Pulmonary artery endothelial cell (primary cell): ENCODE data around the gene IGFBPL1. TPM values are rescaled to one million over a fixed set of nuclear protein-coding genes. Genes with fewer than 3 reads are reported as not detected.

Experiments used
- DNase-seq: peaks from one replicate; pipeline ENCODE4 v3.0.0-alpha.2; 2011; ENCODE audit warnings: low read depth, low spot score
- total RNA-seq: library from RNA; depleted of rRNA; stranded (reverse); fragments of >200 nt; gene quantifications from 2 replicates; pipeline ENCODE4 v1.2.3, GENCODE V29; 2014

Gene IGFBPL1
- total RNA-seq, 1 donor from 2014 or later = 0.33 TPM

GRCh38 chr9:38432922-38433510, 8.8 kb upstream of the IGFBPL1 start:
- DNase-seq = no peak

GRCh38 chr9:38431116-38431515, 6.9 kb upstream of the IGFBPL1 start:
- DNase-seq = no peak

DNA sequence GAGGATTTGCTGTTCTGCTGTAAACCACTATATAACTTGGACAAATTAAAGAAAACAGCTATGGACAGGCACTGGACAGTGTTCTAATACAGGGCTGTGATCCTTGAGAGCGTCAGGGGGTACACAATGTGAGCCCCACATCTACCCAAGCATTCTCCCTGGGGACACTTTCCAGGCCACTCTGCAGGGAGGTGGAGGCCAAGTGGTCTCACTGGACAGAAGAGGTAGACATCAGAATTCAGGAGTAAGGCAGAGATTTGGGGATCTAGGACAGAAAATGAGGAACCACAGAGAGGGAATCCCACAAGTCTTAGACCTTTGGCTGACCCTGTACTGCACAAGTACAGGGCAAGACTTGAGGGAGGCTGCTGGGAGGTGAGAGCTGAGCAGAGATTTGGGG, 3.8 kb upstream of the IGFBPL1 start:
- no peak for DNase-seq

- DNase-seq = no peak
Measured at GRCh38 chr9:38424918-38425317, 664 bp upstream of the IGFBPL1 start.

- no peak for DNase-seq
Measured at GRCh38 chr9:38423273-38423972, 831 bp downstream of the IGFBPL1 start.

GRCh38 chr9:38422555-38423260, 1.5 kb downstream of the IGFBPL1 start:
- no peak for DNase-seq

DNA sequence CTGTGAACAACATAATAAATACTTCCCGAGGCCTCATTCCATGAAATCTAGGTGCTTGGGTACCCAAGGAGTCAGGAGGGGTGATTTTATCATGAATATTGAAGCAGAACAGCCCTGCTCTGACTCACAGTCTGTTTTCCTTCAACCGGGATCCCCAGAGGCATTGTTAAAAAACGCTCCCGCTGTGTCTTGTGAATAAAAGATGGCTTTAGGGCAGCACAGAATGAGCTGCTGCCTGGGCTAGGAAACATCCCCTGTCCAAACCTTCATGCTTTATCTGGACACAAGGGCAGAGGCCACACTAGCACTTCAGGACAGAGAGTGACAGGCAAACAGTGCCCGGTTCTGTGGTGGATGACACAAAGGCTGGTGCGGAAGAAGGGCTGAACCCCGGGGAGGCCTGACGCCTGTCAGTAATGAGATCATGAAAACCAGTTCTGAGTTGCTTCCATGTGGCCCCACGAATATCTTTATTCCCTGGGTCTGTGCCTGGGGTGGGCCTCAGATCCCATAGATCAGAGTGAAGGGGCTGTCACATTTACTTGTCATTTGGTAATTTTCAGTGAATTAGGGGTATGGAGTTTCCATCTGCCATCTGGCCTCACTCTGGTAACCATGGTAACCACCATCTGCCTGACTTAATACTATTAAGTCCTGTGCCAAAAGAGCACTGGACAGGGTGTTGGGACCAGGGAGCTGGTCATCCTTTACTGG, 2.6 kb downstream of the IGFBPL1 start:
- no peak for DNase-seq

- DNase-seq = no peak
Measured at GRCh38 chr9:38419181-38419580, 5.1 kb downstream of the IGFBPL1 start.

GRCh38 chr9:38418366-38418765, 5.9 kb downstream of the IGFBPL1 start:
- DNase-seq = no peak

- DNase-seq = no peak
Measured at GRCh38 chr9:38417003-38417945, 7.0 kb downstream of the IGFBPL1 start.

- no peak for DNase-seq
Measured at GRCh38 chr9:38416461-38416860, 7.8 kb downstream of the IGFBPL1 start.

DNA sequence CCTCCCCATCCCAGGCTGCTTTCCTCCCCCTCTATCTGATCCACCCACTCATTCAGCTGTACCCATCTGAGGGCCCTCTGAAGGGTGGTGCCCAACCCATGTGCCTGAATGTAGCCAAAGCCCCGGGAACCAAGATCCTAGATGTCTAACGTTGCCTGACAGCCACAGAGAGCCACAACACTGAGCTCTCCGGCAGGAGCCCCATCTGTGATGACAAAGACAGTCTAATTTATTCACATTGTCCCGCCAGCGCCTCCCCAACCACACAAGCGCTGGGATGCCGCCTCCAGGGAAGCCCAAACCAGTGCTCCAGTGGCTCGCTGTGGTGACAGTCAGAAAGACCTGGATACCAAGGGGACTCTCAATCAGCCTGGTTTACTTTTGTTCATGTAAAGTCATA, 8.4 kb downstream of the IGFBPL1 start:
- DNase-seq = no peak

GRCh38 chr9:38414040-38414723, 10.1 kb downstream of the IGFBPL1 start:
- no peak for DNase-seq

DNA sequence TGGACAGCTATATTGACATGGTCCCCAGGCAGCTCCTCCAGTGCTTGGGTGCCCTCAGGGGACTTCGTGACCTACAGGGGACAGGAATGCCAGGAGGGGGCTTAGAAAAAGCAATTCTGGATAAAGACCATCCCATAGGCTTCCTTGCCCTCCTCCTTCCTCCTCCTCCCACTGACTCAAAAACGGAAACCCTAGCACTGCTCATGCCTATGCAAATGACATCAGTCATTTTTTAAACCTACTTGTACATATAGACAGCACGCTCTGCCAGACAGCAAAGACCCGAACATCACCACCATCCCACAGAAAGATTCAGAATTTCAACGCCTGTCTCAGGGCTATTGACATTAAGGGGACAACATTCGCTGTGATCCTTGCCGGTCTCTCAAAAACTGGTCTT, 11.0 kb downstream of the IGFBPL1 start:
- no peak for DNase-seq

- no peak for DNase-seq
Measured at GRCh38 chr9:38412751-38413150, 11.5 kb downstream of the IGFBPL1 start.

- DNase-seq = no peak
Measured at GRCh38 chr9:38408719-38409118, 15.5 kb downstream of the IGFBPL1 start.

GRCh38 chr9:38406476-38407186, 17.6 kb downstream of the IGFBPL1 start:
- no peak for DNase-seq

DNA sequence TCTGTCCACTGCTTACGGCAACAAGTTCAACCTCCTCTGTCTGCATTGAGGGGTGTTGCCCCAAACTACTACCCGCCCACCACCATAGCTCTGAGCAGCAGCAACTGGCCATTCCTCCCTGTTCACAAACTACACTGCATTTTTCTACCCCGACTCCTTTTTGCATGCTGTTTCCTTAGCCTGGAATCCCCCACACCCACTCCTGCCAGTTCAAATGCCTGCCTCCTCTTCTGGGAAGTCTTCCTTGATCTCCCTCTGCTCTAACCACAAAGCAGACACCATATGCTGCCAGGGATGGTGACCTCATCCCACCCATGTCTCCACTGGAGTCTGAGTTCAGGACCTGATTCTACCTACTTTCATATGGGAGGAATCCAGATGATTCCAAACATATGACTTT, 18.5 kb downstream of the IGFBPL1 start:
- no peak for DNase-seq

- DNase-seq = no peak
Measured at GRCh38 chr9:38404314-38404713, 19.9 kb downstream of the IGFBPL1 start.

- DNase-seq = no peak
Measured at GRCh38 chr9:38401994-38402393, 22.3 kb downstream of the IGFBPL1 start.
